ENCODE results near the gene RPS25. TPM values are rescaled to one million over a fixed set of nuclear protein-coding genes. Genes with fewer than 3 reads are reported as not detected.

Gene RPS25
- polyA plus RNA-seq, 1 donor from 2014 or later, result 1,728 TPM

GRCh38 chr11:119016216-119017009 lies 1.7 kb downstream of the RPS25 start:
- no peaks in the 10 kb centered on the region for H4K20me1 ChIP-seq (ENCODE audit: insufficient read depth)
- no peak overlapping the region for H3K9ac ChIP-seq (ENCODE audit: low read length)
- TF ChIP-seq SMC3 (conservative IDR thresholded peaks at IDR 0.05; ENCODE audit: poor library complexity), result no peak
- TF ChIP-seq EP300 (conservative IDR thresholded peaks at IDR 0.05; ENCODE audit: poor library complexity, severe bottlenecking), result no peak
- no peak for TF ChIP-seq CTCF (IDR thresholded peaks at IDR 0.05; ENCODE audit: poor library complexity, severe bottlenecking)
- TF ChIP-seq RAD21 (conservative IDR thresholded peaks at IDR 0.05), result no peak
- TF ChIP-seq POLR2AphosphoS5 (IDR thresholded peaks at IDR 0.05), result no peak
- no peak for TF ChIP-seq REST (IDR thresholded peaks at IDR 0.05; ENCODE audit: borderline replicate concordance)
- TF ChIP-seq EZH2 (IDR thresholded peaks at IDR 0.05; ENCODE audit: borderline replicate concordance, insufficient read depth, low read length, poor library complexity, severe bottlenecking), result no peak
- TF ChIP-seq TAF1 (IDR thresholded peaks at IDR 0.05; ENCODE audit: low read depth), result no peak
- no peak for TF ChIP-seq MXI1 (conservative IDR thresholded peaks at IDR 0.05; ENCODE audit: poor library complexity, severe bottlenecking)

GRCh38 chr11:119015054-119015611 lies 3.0 kb downstream of the RPS25 start:
- H3K9me3 ChIP-seq (ENCODE audit: low read length), result no peaks in the 10 kb centered on the region
- no peaks in the 10 kb centered on the region for H4K20me1 ChIP-seq (ENCODE audit: insufficient read depth)
- H3K79me2 ChIP-seq (replicated peaks; ENCODE audit: insufficient read depth, low read length), result peaks cover 34% of the 10 kb centered on the region
- no peak overlapping the region for H3K4me3 ChIP-seq (ENCODE audit: low read length)
- H3K27ac ChIP-seq (ENCODE audit: low read length), result no peak overlapping the region
- H3K9ac ChIP-seq (ENCODE audit: low read length), result no peak overlapping the region
- H3F3A ChIP-seq (ENCODE audit: insufficient read depth, low read length, poor library complexity, severe bottlenecking), result no peaks in the 10 kb centered on the region
- no peaks in the 10 kb centered on the region for H3K9me2 ChIP-seq (ENCODE audit: insufficient read depth, low read length)
- H2AFZ ChIP-seq (ENCODE audit: low read depth, low read length), result no peak overlapping the region
- H3K27me3 ChIP-seq (ENCODE audit: insufficient read depth, low read depth, low read length), result no peaks in the 10 kb centered on the region
- TF ChIP-seq POLR2AphosphoS5 (IDR thresholded peaks at IDR 0.05), result no peak
- TF ChIP-seq CTCF (IDR thresholded peaks at IDR 0.05; ENCODE audit: poor library complexity, severe bottlenecking), result no peak
- no peak for TF ChIP-seq RAD21 (conservative IDR thresholded peaks at IDR 0.05)
- no peak overlapping the region for H3K4me2 ChIP-seq (ENCODE audit: low read length)
- peaks cover 12% of the 10 kb centered on the region for H3K36me3 ChIP-seq (ENCODE audit: insufficient read depth, low read length)

More at GRCh38 chr11:119016216-119017009, 1.7 kb downstream of the RPS25 start:
- H3K27ac ChIP-seq (ENCODE audit: low read length), result no peak overlapping the region
- no peak overlapping the region for H3K4me2 ChIP-seq (ENCODE audit: low read length)
- no peaks in the 10 kb centered on the region for H3K9me2 ChIP-seq (ENCODE audit: insufficient read depth, low read length)
- H3K9me3 ChIP-seq (ENCODE audit: low read length), result no peaks in the 10 kb centered on the region
- H3K4me3 ChIP-seq (ENCODE audit: low read length), result peak overlapping the region; percentile 75
- no peak overlapping the region for H2AFZ ChIP-seq (ENCODE audit: low read depth, low read length)
- H3K79me2 ChIP-seq (replicated peaks; ENCODE audit: insufficient read depth, low read length), result peaks cover 45% of the 10 kb centered on the region
- no peaks in the 10 kb centered on the region for H3K27me3 ChIP-seq (ENCODE audit: insufficient read depth, low read depth, low read length)
- H3F3A ChIP-seq (ENCODE audit: insufficient read depth, low read length, poor library complexity, severe bottlenecking), result no peaks in the 10 kb centered on the region
- peaks cover 12% of the 10 kb centered on the region for H3K36me3 ChIP-seq (ENCODE audit: insufficient read depth, low read length)

All from neural cell (in vitro differentiated cells).